Measurements from ENCODE around the gene MCF2L2. TPM values are rescaled to one million over a fixed set of nuclear protein-coding genes. Genes with fewer than 3 reads are reported as not detected.

MCF2L2 gene
- total and polyA plus RNA-seq, 2 of the 13 experiments (the other 11 are each of a cell fraction or from before 2014, with no cell fraction given) = not detected

- no peak for TF ChIP-seq ZNF33A (CRISPR knock-in tag; IDR thresholded peaks at IDR 0.05; ENCODE audit: borderline replicate concordance)
- no peak; the same call in 1 of the 2 replicates for TF ChIP-seq HNF4A (CRISPR knock-in tag; IDR thresholded peaks at IDR 0.05)
- TF ChIP-seq MED1 (CRISPR knock-in tag; IDR thresholded peaks at IDR 0.05) = peak; percentile 67
- TF ChIP-seq ZNF280B (CRISPR knock-in tag; IDR thresholded peaks at IDR 0.05; ENCODE audit: borderline replicate concordance) = peak; percentile 96
- no peak for TF ChIP-seq FOXA1 (IDR thresholded peaks at IDR 0.05)
- no peak for TF ChIP-seq FOXA1 (CRISPR knock-in tag; IDR thresholded peaks at IDR 0.05)
- no peak; the same call in 1 of the 2 replicates for TF ChIP-seq MED13 (CRISPR knock-in tag; IDR thresholded peaks at IDR 0.05)
- no peak for TF ChIP-seq RBAK (CRISPR knock-in tag; IDR thresholded peaks at IDR 0.05)
- no peak for TF ChIP-seq GTF2F1 (IDR thresholded peaks at IDR 0.05; ENCODE audit: low read length)
- TF ChIP-seq ZNF558 (CRISPR knock-in tag; IDR thresholded peaks at IDR 0.05; ENCODE audit: borderline replicate concordance) = no peak
- TF ChIP-seq ZNF782 (CRISPR knock-in tag; IDR thresholded peaks at IDR 0.05; ENCODE audit: borderline replicate concordance) = peak; percentile 82; the same call in 1 of the 2 replicates
- TF ChIP-seq RFX5 (IDR thresholded peaks at IDR 0.05; ENCODE audit: low read depth, low read length) = no peak
- TF ChIP-seq STAT6 (CRISPR knock-in tag; IDR thresholded peaks at IDR 0.05; ENCODE audit: borderline replicate concordance) = no peak; the same call in 1 of the 2 replicates
- peak; percentile 54; the same call in 1 of the 2 replicates for TF ChIP-seq RFX3 (CRISPR knock-in tag; IDR thresholded peaks at IDR 0.05)
- TF ChIP-seq ZNF512 (CRISPR knock-in tag; IDR thresholded peaks at IDR 0.05) = peak; percentile 90
- peak; percentile 94 for TF ChIP-seq YEATS4 (CRISPR knock-in tag; IDR thresholded peaks at IDR 0.05; ENCODE audit: borderline replicate concordance)
- TF ChIP-seq EP300 (IDR thresholded peaks at IDR 0.05; ENCODE audit: low read depth in 2 of 2, low read length in 2 of 2) = no peak
- peak; percentile 26; the same call in 1 of the 2 replicates for TF ChIP-seq EP300 (CRISPR knock-in tag; IDR thresholded peaks at IDR 0.05; ENCODE audit: borderline replicate concordance)
- peak; percentile 60 for TF ChIP-seq ZNF777 (CRISPR knock-in tag; IDR thresholded peaks at IDR 0.05)
- TF ChIP-seq HMGA1 (CRISPR knock-in tag; conservative IDR thresholded peaks at IDR 0.05) = no peak
- peak; percentile 69 for TF ChIP-seq THRA (CRISPR knock-in tag; IDR thresholded peaks at IDR 0.05; ENCODE audit: borderline replicate concordance)
- peak; percentile 98 for TF ChIP-seq PHF8 (CRISPR knock-in tag; IDR thresholded peaks at IDR 0.05)
- TF ChIP-seq TBX2 (CRISPR knock-in tag; IDR thresholded peaks at IDR 0.05; ENCODE audit: borderline replicate concordance) = peak; percentile 89
- TF ChIP-seq ZNF296 (CRISPR knock-in tag; conservative IDR thresholded peaks at IDR 0.05) = no peak
Observed at GRCh38 chr3:183447206-183448001, 19.0 kb upstream of the MCF2L2 start (continued).

Data from HepG2 (cell line).